GM08714 (cell line): ENCODE data around the gene PDE4D.
"Not testable (repeated sequence)": the region's sequence is repeated elsewhere in the genome, so short reads cannot be mapped to it uniquely, and the experiment has no call there.

Experiments used
- H3K4me3 ChIP-seq: fragments of 200-500 bp; sonication (Bioruptor generic); 2 replicates; pipeline ENCODE4 v1.5.1; 2014; ENCODE audit warnings: mild to moderate bottlenecking, low read length, inconsistent platforms
- ZNF274 ChIP-seq: IDR thresholded peaks from 2 replicates; pipeline ENCODE4 v1.6.1; 2012; ENCODE audit warnings: mild to moderate bottlenecking, low read depth, low read length

Gene PDE4D

DNA sequence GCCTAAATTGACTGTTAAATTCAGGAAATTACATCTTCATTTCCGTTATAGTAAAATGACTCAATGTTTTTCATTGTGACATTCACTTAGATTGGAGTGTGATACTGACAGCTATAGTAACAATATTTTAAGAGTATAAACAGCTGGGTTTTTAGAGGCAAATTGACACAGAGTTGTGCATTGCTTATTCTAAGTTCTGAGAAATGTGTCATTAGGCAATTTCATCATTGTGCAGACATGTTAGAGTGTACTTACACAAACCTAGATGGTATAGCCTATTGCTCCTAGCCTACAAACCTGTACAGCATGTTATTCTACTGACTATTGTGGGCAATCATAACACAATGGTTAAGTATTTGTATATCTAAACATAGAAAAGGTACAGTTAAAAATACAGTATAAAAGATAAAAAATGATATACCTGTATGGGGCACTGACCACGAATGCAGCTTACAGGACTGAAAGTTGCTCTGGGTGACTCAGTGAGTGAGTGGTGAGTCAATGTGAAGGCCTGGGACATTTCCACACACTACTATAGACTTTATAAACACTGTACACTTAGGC, 132.7 kb downstream of the PDE4D start:
- no peak for TF ChIP-seq ZNF274
- no peak overlapping the region for H3K4me3 ChIP-seq

GRCh38 chr5:59759600-59760351, 133.8 kb downstream of the PDE4D start:
- TF ChIP-seq ZNF274 = no peak
- no peak overlapping the region for H3K4me3 ChIP-seq

DNA sequence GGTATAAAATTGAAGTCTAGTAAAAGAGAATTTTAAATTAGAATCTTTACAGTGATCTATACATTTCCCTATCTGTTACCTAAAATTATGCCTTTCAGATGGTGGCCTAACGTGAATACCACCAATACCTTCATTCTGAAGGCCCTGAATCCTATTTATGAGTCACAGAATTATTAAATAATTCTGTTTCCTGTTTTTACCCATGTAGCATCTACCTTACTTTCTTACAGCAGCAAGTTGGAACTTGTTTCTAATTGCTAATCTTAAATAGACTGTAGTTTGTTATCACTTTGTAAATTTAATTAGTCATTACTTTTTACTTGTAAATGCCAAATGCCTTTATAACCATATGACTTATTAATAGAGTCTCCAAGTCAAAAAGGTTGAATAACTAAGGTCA, 135.0 kb downstream of the PDE4D start:
- TF ChIP-seq ZNF274 = no peak
- no peak overlapping the region for H3K4me3 ChIP-seq

DNA sequence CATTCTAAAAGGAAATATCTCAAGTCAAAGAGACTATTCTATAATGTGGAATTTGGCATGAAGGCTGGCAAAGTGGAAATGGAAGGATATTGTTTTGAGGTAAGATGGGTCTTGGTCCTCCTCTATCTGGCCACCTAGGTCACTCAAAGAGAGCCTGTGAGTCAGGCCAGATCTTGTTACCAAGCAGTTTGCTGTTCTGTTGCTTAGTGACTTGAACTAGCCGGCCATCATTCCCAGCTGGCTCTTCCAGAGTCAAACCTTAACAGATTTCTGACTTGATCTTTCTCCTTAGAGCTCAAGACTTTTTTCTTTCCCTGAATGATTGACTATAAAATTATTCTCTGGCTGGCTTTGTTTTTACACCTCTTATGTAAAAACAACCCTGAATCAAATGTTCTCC, 136.1 kb downstream of the PDE4D start:
- no peak for TF ChIP-seq ZNF274

DNA sequence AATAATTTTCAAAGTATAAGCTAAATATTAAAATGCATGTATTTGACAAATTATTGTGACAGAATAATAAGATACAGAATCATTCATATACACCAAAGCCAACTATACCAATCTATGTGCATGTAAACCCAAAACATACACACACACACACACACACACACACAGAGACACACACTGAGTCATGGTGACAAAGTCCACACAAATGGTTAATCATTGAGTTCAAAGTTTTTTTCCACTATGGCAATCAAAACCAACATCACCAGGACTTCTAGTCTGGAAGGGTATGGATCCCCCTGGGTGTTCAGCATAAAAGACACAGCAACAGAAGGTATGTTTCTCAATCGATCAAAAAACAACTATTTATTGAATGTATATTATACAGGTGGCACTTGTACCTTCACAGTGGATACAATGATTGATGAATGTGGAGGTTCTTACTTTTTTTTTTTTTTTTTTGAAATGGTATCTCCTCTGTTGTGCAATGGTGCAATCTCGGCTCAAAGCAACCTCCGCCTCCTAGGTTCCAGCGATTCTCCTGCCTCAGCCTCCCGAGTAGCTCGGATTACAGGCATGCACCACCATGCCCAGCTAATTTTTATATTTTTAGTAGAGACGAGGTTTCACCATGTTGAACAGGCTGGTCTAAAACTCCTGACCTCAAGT, 137.0 kb downstream of the PDE4D start:
- no peak overlapping the region for H3K4me3 ChIP-seq
- TF ChIP-seq ZNF274 = no peak

More for the DNA sequence above, 136.1 kb downstream of the PDE4D start:
- H3K4me3 ChIP-seq = no peak overlapping the region

GRCh38 chr5:59755476-59755875, 138.1 kb downstream of the PDE4D start:
- no peak for TF ChIP-seq ZNF274
- H3K4me3 ChIP-seq = no peak overlapping the region

DNA sequence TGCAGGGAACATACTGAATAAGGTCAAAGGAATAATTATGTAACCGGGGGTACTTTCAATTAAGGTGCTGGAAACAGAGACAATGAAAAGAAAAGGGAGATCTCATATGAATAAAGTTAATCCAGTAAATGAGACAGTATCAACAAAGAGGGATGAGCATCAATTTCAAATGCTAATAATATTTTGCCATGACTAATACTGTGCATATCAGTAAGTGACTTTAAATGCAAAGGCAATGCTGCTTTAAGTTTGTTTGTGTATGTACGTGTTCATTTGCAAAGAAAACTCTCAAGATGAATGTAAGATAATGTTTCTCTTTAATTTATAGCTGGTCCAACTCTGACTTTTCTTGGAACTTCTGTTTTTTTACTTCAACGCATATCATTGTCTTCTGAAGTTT, 139.9 kb downstream of the PDE4D start:
- no peak overlapping the region for H3K4me3 ChIP-seq

GRCh38 chr5:59749782-59750520, 143.6 kb downstream of the PDE4D start:
- no peak for TF ChIP-seq ZNF274
- H3K4me3 ChIP-seq = no peak overlapping the region

More for the DNA sequence above, 139.9 kb downstream of the PDE4D start:
- no peak for TF ChIP-seq ZNF274

GRCh38 chr5:59748036-59748663, 145.4 kb downstream of the PDE4D start:
- H3K4me3 ChIP-seq = not testable (repeated sequence)

DNA sequence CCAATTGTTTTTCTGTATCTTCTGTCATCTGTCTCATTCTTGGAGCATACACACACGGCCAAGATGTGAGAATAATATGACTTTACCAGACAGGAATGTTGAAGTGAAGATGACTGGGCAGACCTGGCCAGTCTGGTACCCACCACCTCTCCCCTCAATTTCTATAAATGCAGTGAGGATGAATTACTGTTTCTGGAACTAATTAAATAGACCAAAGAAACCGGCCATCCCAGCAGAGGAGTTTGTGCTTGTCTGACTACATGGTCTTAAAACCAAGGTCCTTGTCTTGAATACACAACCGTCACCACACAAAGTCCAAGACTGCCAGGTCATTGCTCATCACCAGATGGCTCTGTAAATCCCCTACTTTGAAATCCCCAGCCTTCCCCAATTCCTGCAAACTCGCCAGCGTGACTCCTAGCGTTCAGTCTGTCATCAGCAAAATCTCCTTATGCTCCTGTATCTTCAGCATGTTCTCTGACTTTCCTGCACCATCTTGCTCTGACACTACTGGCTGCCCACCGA, 147.2 kb downstream of the PDE4D start:
- no peak overlapping the region for H3K4me3 ChIP-seq
- TF ChIP-seq ZNF274 = no peak

DNA sequence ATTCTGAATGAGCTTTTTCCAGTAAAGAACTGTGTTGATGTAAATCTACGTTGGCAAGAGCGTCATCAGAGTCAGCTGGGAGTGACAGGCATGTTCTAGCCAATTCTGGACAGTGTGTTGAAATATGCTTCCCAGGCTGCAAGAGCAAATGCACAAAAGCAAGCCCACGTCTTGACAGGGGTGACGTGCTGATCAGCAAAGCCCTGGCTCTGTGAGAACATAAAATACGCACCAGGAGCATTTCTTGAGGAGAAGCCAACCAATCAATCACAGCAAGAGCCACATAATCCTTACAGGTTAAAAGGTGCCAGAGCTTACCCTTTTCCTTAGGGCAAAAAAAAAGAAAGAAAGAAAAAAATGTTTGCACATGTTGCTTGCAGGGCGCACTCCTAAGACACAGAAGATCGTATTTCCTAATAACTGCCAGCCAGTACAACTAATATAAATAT, 148.1 kb downstream of the PDE4D start:
- TF ChIP-seq ZNF274 = no peak
- H3K4me3 ChIP-seq = no peak overlapping the region

DNA sequence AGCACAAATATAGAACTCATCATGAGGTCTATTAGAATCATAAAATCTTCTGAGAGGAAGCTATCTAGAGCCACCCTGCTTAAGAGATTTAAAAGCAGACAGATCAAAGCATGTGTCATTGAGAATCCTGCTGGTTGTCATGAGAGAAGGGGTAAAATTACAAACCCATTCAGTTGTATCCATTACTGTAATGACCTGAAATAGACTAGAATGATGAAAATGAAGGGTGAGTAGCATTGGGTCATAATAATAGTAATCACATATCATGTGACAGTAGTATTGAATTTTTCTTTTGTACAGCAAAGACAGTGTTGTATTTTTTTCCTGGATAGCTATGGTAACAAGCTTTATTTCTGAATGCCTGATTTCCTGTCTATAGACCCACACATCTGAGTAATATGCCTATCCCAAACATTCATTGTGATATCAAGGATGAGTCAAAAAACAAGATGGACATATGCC, 149.0 kb downstream of the PDE4D start:
- no peak overlapping the region for H3K4me3 ChIP-seq
- TF ChIP-seq ZNF274 = no peak

DNA sequence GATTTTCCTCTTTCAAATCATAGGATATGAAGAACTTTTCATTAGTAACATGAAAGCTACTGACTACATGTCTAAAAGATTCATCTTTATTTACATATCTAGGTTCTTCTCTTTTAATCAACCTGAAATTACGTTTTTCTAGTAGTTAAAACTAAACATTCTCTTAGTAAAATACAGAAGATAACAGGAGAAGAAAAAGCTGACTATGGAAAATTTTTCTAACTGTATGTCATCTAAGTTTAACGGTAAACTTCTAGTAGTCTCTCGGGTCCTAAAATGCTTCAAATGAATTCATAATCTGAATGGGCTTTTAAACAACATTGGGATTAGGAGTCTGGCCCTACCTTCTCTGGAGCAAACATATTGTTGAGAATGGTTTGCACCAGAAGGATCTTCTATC, 151.9 kb downstream of the PDE4D start:
- no peak for TF ChIP-seq ZNF274
- no peak overlapping the region for H3K4me3 ChIP-seq

DNA sequence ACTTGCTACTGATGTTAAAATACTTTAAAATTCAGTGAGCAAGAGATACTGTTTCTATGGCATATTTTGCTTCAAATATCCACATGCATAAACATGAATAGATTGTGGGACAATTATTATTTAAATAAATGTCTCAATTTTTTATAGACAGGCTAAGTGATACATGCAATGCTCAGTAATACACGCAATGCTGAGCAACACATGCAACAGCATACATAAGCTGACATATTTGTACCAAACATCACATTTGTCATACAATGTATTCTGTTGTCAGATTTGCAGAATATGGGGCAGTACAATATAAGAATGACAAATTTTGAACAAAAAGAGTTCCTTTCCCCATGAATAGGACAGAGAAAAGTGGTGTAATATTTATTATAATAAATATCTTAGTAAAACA, 155.5 kb downstream of the PDE4D start:
- no peak for TF ChIP-seq ZNF274
- H3K4me3 ChIP-seq = no peak overlapping the region
